ENCODE data around the gene LOXL1. TPM values are rescaled to one million over a fixed set of nuclear protein-coding genes. Genes with fewer than 3 reads are reported as not detected.
A peak's percentile ranks its signal among the peaks of the same experiment; 100 is the strongest.

The LOXL1 gene
- total and polyA plus RNA-seq, 2 of the 4 experiments (the other 2 are of a cell fraction), result 148 to 332 TPM

GRCh38 chr15:73956743-73957135, 30.5 kb downstream of the LOXL1 start:
- Histone ChIP-seq H3K9me3 (ENCODE audit: control insufficient read depth, insufficient read depth, low read length) (no peaks in the 10 kb centered on the region), H3K27me3 (ENCODE audit: control insufficient read depth, insufficient read depth, low read length) (no peaks in the 10 kb centered on the region), H3K4me1 (ENCODE audit: control insufficient read depth, insufficient read depth, low read length) (peaks cover 19% of the 10 kb centered on the region), H4K20me1 (ENCODE audit: insufficient read depth, low read length) (no peaks in the 10 kb centered on the region), H2AK9ac (replicated peaks; ENCODE audit: low read depth, low read length, poor library complexity) (peak overlapping the region; percentile 92), H3K9ac (ENCODE audit: low read depth, low read length) (no peak overlapping the region), H3K27ac (ENCODE audit: insufficient read depth, low read length) (no peak overlapping the region; the same call in 1 of the 2 replicates), H3K36me3 (ENCODE audit: control insufficient read depth, insufficient read depth, low read length) (peaks cover 15% of the 10 kb centered on the region; the same call in 1 of the 2 replicates), H2AFZ (replicated peaks; ENCODE audit: low read length, poor library complexity) (peak overlapping the region; percentile 85), H2AK5ac (ENCODE audit: low read depth, low read length) (peak overlapping the region; percentile 65; the same call in 1 of the 2 replicates), H2BK20ac (ENCODE audit: low read depth, low read length) (peak overlapping the region; percentile 84; the same call in 1 of the 2 replicates), H2BK5ac (ENCODE audit: low read depth, low read length, poor library complexity, severe bottlenecking) (peak overlapping the region; percentile 36), H3K9me1 (ENCODE audit: insufficient read depth, low read length) (peaks cover 18% of the 10 kb centered on the region), H3K4ac (ENCODE audit: low read depth, low read length) (peak overlapping the region; percentile 84), H3K79me1 (ENCODE audit: low read depth in 1 of 2, low read length in 2 of 2) (no peaks in the 10 kb centered on the region), H3K56ac (ENCODE audit: extremely low read depth, insufficient read depth, low read length) (no peak overlapping the region), H3K4me2 (ENCODE audit: low read depth, low read length) (peak overlapping the region; percentile 23; the same call in 1 of the 2 replicates), H3K18ac (ENCODE audit: low read depth, low read length) (no peak overlapping the region), H4K5ac (ENCODE audit: low read depth, low read length) (no peak overlapping the region), H2BK120ac (ENCODE audit: low read depth, low read length) (peak overlapping the region; percentile 67), H4K8ac (ENCODE audit: low read depth in 2 of 2, low read length in 2 of 2) (peak overlapping the region in 1 of 2 experiments; percentile 43; a peak in 3 of 4 replicates), H2BK15ac (ENCODE audit: low read depth, low read length) (peak overlapping the region; percentile 92; the same call in 2 of the 3 replicates), H3K14ac (replicated peaks; ENCODE audit: low read depth, low read length) (0 out of 2 replicates have a peak overlapping the region, but pooled peaks have one; percentile 46), H4K91ac (ENCODE audit: insufficient read depth, low read depth, low read length) (peak overlapping the region; percentile 63; the same call in 1 of the 2 replicates), H3K23ac (ENCODE audit: low read depth, low read length) (no peak overlapping the region), H3K4me3 (ENCODE audit: insufficient read depth, low read depth, low read length) (no peak overlapping the region)
- peak; percentile 92 for DNase-seq
- BruUV-seq (replicated peaks), result no TSS peak
- in situ Hi-C loops (cut with MboI; ENCODE audit: low sequenced_read_pairs) (no loop called here), intact Hi-C loops (cut with micrococcal nuclease) (no loop called here), dilution Hi-C loops (cut with HindIII; ENCODE audit: low sequenced_read_pairs, unreplicated experiment) (no loop called here)
- ATAC-seq (ENCODE audit: low read depth), result peak; percentile 91
- ChIA-PET CTCF (interaction anchor here (0.6 to 1.4 kb wide), 3 partner anchors 8 to 390 kb away, joined by 3 to 4 read pairs (median 4); no protein-coding TSS in a partner anchor), POLR2A (ENCODE audit: unreplicated experiment) (interaction anchor here (0.5 to 0.7 kb wide), 2 partner anchors 16 to 23 kb away, joined by 3 to 4 read pairs; no protein-coding TSS in a partner anchor)
- 0% methylated on average over 1 of the region's 9 CpGs; no CpG with 5 or more reads in 1 of the 2 experiments for WGBS, 2 experiments (ENCODE audit: extremely low coverage in 2 of 2, insufficient read length in 1 of 2)
- TF ChIP-seq RFX5 (IDR thresholded peaks at IDR 0.05; ENCODE audit: low read depth, low read length) (no peak), FOS (IDR thresholded peaks at IDR 0.05; ENCODE audit: low read depth, low read length) (peak; percentile 78), POLR2A (IDR thresholded peaks at IDR 0.05; ENCODE audit: low read depth, low read length) (no peak), NFE2L2 (IDR thresholded peaks at IDR 0.05; ENCODE audit: low read depth, low read length) (no peak), CEBPB (IDR thresholded peaks at IDR 0.05; ENCODE audit: low read depth, low read length) (peak; percentile 61), RAD21 (IDR thresholded peaks at IDR 0.05; ENCODE audit: low read length) (no peak), RCOR1 (IDR thresholded peaks at IDR 0.05; ENCODE audit: insufficient replicate concordance, low read length) (peak; percentile 93), CTCF (conservative IDR thresholded peaks at IDR 0.05; ENCODE audit: low read depth, low read length) (no peak), USF2 (IDR thresholded peaks at IDR 0.05; ENCODE audit: low read depth, low read length) (no peak), MAFK (IDR thresholded peaks at IDR 0.05; ENCODE audit: low read depth, low read length) (no peak), BHLHE40 (IDR thresholded peaks at IDR 0.05; ENCODE audit: low read depth, low read length) (peak; percentile 72), CHD1 (IDR thresholded peaks at IDR 0.05; ENCODE audit: low read depth, low read length) (no peak), MXI1 (IDR thresholded peaks at IDR 0.05; ENCODE audit: borderline replicate concordance, low read depth, low read length) (peak; percentile 51; the same call in 1 of the 2 replicates), SMC3 (IDR thresholded peaks at IDR 0.05; ENCODE audit: low read depth, low read length) (no peak)
- TF ChIP-seq, protein P1, sequence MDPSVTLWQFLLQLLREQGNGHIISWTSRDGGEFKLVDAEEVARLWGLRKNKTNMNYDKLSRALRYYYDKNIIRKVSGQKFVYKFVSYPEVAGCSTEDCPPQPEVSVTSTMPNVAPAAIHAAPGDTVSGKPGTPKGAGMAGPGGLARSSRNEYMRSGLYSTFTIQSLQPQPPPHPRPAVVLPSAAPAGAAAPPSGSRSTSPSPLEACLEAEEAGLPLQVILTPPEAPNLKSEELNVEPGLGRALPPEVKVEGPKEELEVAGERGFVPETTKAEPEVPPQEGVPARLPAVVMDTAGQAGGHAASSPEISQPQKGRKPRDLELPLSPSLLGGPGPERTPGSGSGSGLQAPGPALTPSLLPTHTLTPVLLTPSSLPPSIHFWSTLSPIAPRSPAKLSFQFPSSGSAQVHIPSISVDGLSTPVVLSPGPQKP (IDR thresholded peaks at IDR 0.05; ENCODE audit: borderline replicate concordance, low read depth, low read length), result no peak
